Cardiac fibroblast (primary cell): ENCODE measurements around the gene TMEM53.

Source experiments
- DNase-seq, 2 donors: peaks; one replicate each; pipeline versions ENCODE4 v3.0.0 to v3.0.0-alpha.2; 2010; ENCODE audit warnings: low read depth in 2 of 2
- H3K4me3 ChIP-seq, 2 donors: replicated peaks in 1 of 2; 1 replicate in 1 of 2; 2 replicates in 1 of 2; pipeline ENCODE4 v1.5.1; 2011; ENCODE audit warnings: low read depth in 2 of 2, low read length in 2 of 2, mild to moderate bottlenecking in 2 of 2, moderate library complexity in 1 of 2
- CTCF ChIP-seq: IDR thresholded peaks from one replicate; pipeline ENCODE4 v1.5.1; 2011; ENCODE audit warnings: low read depth, mild to moderate bottlenecking, low read length, inconsistent platforms

The TMEM53 gene

GRCh38 chr1:44674113-44675000, at the start of gene TMEM53, which contains the start of gene ARMH1:
TMEM53 (minus strand) TSS chr1:44674481; CDS start chr1:44674391, 90 bp downstream.
ARMH1 (plus strand) TSS chr1:44674714; CDS start chr1:44689698, 14,984 bp downstream.
- no peak for TF ChIP-seq CTCF
- peak within 1 kb of the TSS; percentile 67 to 83 for H3K4me3 ChIP-seq
- DNase-seq, result peak; percentile 99 to 100

- H3K4me3 ChIP-seq, result no peak overlapping the region
- TF ChIP-seq CTCF, result no peak
- DNase-seq, result no peak
These were observed 49.4 kb upstream of the TMEM53 start for GRCh38 chr1:44723496-44724295.

- H3K4me3 ChIP-seq, result no peak overlapping the region
- no peak for DNase-seq
- no peak for TF ChIP-seq CTCF
These were observed 48.8 kb upstream of the TMEM53 start for GRCh38 chr1:44723064-44723463.

- TF ChIP-seq CTCF, result no peak
- no peak overlapping the region for H3K4me3 ChIP-seq
- peak; percentile 94 to 96 for DNase-seq
These were observed 47.4 kb upstream of the TMEM53 start for GRCh38 chr1:44721485-44722361.

GRCh38 chr1:44720281-44720680, 46.0 kb upstream of the TMEM53 start:
- no peak overlapping the region for H3K4me3 ChIP-seq
- TF ChIP-seq CTCF, result no peak
- DNase-seq, result no peak

GRCh38 chr1:44719318-44719717, 45.0 kb upstream of the TMEM53 start:
- DNase-seq, result no peak
- TF ChIP-seq CTCF, result no peak
- no peak overlapping the region for H3K4me3 ChIP-seq
